ENCODE measurements around the gene WWP2. TPM values are rescaled to one million over a fixed set of nuclear protein-coding genes. Genes with fewer than 3 reads are reported as not detected.
"Not testable (repeated sequence)": the region's sequence is repeated elsewhere in the genome, so short reads cannot be mapped to it uniquely, and the experiment has no call there.

WWP2 gene
- total RNA-seq, 1 experiment from 2014 or later, result 40.2 TPM

DNA sequence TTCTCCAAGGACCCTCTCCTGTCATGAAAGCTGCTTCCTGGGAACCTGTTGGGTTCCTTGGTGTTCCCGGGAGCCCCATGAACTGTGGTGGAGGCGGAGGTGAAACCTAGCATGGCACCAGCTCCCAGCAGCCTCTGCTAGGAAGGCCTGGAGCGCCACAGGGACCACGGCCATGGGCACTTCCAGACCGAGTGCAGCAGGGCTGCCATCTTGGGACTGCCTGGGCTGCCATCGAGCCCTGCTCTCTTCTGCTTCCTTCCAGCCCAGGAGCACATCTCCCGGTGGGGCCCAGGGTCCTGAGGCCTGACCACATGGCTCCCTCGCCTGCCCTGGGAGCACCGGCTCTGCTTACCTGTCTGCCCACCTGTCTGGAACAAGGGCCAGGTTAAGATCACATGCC, 201.2 kb downstream of the WWP2 start:
- not testable (repeated sequence) for H3K79me2 ChIP-seq (ENCODE audit: insufficient read depth, low read length); DNase-seq; H4K8ac ChIP-seq (replicated peaks; ENCODE audit: insufficient read length, low read depth, low read length); H2BK12ac ChIP-seq (ENCODE audit: insufficient read length, low read depth, low read length); H4K5ac ChIP-seq (ENCODE audit: insufficient read length, low read depth, low read length); H3K56ac ChIP-seq (ENCODE audit: insufficient read length, low read depth, low read length); H3K4me2 ChIP-seq (ENCODE audit: insufficient read depth, insufficient read length, low read length); H2BK5ac ChIP-seq (ENCODE audit: insufficient read length, low read length); H3K9me3 ChIP-seq (ENCODE audit: control insufficient read depth, low read depth, low read length); H2BK15ac ChIP-seq (ENCODE audit: low read depth, low read length); H3K9me3 Mint-ChIP-seq; H2BK20ac ChIP-seq (ENCODE audit: low read depth, low read length, poor library complexity, severe bottlenecking); H2AK5ac ChIP-seq (ENCODE audit: insufficient read length, low read length); H3K27ac ChIP-seq (ENCODE audit: insufficient read length, low read depth, low read length); H3T11ph ChIP-seq (ENCODE audit: low read length); H3K9ac ChIP-seq (ENCODE audit: extremely low read depth, insufficient read length, low read length); H3K18ac ChIP-seq (ENCODE audit: insufficient read length, low read depth, low read length); H4K91ac ChIP-seq (ENCODE audit: insufficient read length, low read depth, low read length); H3K4me3 Mint-ChIP-seq; H3K23me2 ChIP-seq (ENCODE audit: insufficient read length, low read depth, low read length, poor library complexity, severe bottlenecking); H3K4ac ChIP-seq (ENCODE audit: low read depth, low read length); H3K23ac ChIP-seq (ENCODE audit: insufficient read length, low read depth, low read length); H3K27me3 ChIP-seq (ENCODE audit: insufficient read depth, low read length); H2AFZ ChIP-seq (ENCODE audit: low read length); H3K14ac ChIP-seq (ENCODE audit: insufficient read depth, low read length); H3K4me1 ChIP-seq (ENCODE audit: insufficient read depth, low read length); H3K27ac Mint-ChIP-seq; H2BK120ac ChIP-seq (ENCODE audit: low read depth, low read length, poor library complexity, severe bottlenecking); H3K4me1 Mint-ChIP-seq; H3K27me3 Mint-ChIP-seq (ENCODE audit: low read depth); H3K79me1 ChIP-seq (ENCODE audit: insufficient read depth, low read depth, low read length, poor library complexity, severe bottlenecking); H4K20me1 ChIP-seq (ENCODE audit: control insufficient read depth, insufficient read depth, insufficient read length); H3K36me3 Mint-ChIP-seq (ENCODE audit: insufficient read depth in 1 of 3, low read depth in 3 of 3)
- WGBS (ENCODE audit: extremely low coverage, insufficient read length, low lambda C conversion rate), result no CpG with 5 or more reads among the region's 9 CpGs

DNA sequence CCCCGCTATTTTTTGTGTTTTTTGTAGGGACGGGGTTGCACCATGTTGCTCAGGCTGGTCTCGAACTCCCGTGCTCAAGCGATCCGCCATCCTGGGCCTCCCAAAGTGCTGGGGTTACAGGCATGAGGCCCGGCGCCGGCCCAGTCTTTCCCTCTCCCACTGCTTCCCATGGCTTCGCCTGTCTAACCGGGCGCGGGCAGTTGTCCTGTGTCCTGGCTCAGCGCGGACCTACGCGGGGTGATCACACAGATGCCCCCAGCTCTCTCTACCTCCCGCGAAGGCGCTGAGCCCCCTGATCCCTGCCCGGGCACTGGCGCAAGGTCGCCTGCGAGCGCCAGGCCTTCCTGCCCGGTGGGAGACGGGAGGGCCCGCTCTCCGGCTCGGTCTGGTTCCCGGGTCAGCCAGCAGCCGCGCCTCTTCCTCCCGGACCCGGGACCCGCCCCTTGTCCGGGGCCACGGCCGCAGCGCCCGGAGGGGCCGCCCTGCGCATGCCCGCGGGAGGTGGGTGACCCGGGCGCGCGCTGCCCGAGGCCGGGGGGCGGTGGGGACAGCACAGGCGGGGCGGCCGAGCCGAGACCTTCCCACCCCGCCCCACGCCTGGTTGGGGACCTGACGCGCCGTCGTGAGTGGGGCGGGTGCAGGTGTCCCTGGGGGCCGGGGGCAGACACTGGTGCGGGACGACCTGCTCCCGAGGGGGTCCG, 203.0 kb downstream of the WWP2 start:
- not testable (repeated sequence) for H3K79me1 ChIP-seq (ENCODE audit: insufficient read depth, low read depth, low read length, poor library complexity, severe bottlenecking); H3K27me3 Mint-ChIP-seq (ENCODE audit: low read depth); H3K14ac ChIP-seq (ENCODE audit: insufficient read depth, low read length); H3K4me2 ChIP-seq (ENCODE audit: insufficient read depth, insufficient read length, low read length); H3K4me1 ChIP-seq (ENCODE audit: insufficient read depth, low read length); H3K27ac Mint-ChIP-seq; H2AK5ac ChIP-seq (ENCODE audit: insufficient read length, low read length); H3K56ac ChIP-seq (ENCODE audit: insufficient read length, low read depth, low read length); H3K27ac ChIP-seq (ENCODE audit: insufficient read length, low read depth, low read length); H3K27me3 ChIP-seq (ENCODE audit: insufficient read depth, low read length); H4K8ac ChIP-seq (replicated peaks; ENCODE audit: insufficient read length, low read depth, low read length); H3K79me2 ChIP-seq (ENCODE audit: insufficient read depth, low read length); H3K9me3 Mint-ChIP-seq; H3K4me1 Mint-ChIP-seq; H3K9ac ChIP-seq (ENCODE audit: extremely low read depth, insufficient read length, low read length); H2BK15ac ChIP-seq (ENCODE audit: low read depth, low read length); H3K9me3 ChIP-seq (ENCODE audit: control insufficient read depth, low read depth, low read length); H2BK5ac ChIP-seq (ENCODE audit: insufficient read length, low read length); H2BK120ac ChIP-seq (ENCODE audit: low read depth, low read length, poor library complexity, severe bottlenecking); H4K5ac ChIP-seq (ENCODE audit: insufficient read length, low read depth, low read length); H4K91ac ChIP-seq (ENCODE audit: insufficient read length, low read depth, low read length); H4K20me1 ChIP-seq (ENCODE audit: control insufficient read depth, insufficient read depth, insufficient read length); H3K18ac ChIP-seq (ENCODE audit: insufficient read length, low read depth, low read length); H3T11ph ChIP-seq (ENCODE audit: low read length); H2AFZ ChIP-seq (ENCODE audit: low read length); H3K23me2 ChIP-seq (ENCODE audit: insufficient read length, low read depth, low read length, poor library complexity, severe bottlenecking); H3K4ac ChIP-seq (ENCODE audit: low read depth, low read length); H2BK20ac ChIP-seq (ENCODE audit: low read depth, low read length, poor library complexity, severe bottlenecking); H2BK12ac ChIP-seq (ENCODE audit: insufficient read length, low read depth, low read length); H3K36me3 Mint-ChIP-seq (ENCODE audit: insufficient read depth in 1 of 3, low read depth in 3 of 3); H3K23ac ChIP-seq (ENCODE audit: insufficient read length, low read depth, low read length)
- peak; percentile 55 for DNase-seq
- WGBS (ENCODE audit: extremely low coverage, insufficient read length, low lambda C conversion rate), result no CpG with 5 or more reads among the region's 68 CpGs
- H3K4me3 Mint-ChIP-seq, result peak overlapping the region; percentile 50 to 67; a peak in 3 of 5 replicates

All from H9 (cell line).